Stimulated activated CD8-positive, alpha-beta memory T cell treated with anti-CD3 and anti-CD28 coated beads, Interleukin-7, amount 100 ng/mL, for 1 hour (primary cell): ENCODE results near the gene GNG13.
"Not testable (repeated sequence)": the region's sequence is repeated elsewhere in the genome, so short reads cannot be mapped to it uniquely, and the experiment has no call there.

ENCODE experiments used
- DNase-seq, 2 donors: peaks; one replicate each; pipeline ENCODE4 v3.0.0-alpha.2; 2020; ENCODE audit warnings: low read depth in 2 of 2

GNG13 gene

DNA sequence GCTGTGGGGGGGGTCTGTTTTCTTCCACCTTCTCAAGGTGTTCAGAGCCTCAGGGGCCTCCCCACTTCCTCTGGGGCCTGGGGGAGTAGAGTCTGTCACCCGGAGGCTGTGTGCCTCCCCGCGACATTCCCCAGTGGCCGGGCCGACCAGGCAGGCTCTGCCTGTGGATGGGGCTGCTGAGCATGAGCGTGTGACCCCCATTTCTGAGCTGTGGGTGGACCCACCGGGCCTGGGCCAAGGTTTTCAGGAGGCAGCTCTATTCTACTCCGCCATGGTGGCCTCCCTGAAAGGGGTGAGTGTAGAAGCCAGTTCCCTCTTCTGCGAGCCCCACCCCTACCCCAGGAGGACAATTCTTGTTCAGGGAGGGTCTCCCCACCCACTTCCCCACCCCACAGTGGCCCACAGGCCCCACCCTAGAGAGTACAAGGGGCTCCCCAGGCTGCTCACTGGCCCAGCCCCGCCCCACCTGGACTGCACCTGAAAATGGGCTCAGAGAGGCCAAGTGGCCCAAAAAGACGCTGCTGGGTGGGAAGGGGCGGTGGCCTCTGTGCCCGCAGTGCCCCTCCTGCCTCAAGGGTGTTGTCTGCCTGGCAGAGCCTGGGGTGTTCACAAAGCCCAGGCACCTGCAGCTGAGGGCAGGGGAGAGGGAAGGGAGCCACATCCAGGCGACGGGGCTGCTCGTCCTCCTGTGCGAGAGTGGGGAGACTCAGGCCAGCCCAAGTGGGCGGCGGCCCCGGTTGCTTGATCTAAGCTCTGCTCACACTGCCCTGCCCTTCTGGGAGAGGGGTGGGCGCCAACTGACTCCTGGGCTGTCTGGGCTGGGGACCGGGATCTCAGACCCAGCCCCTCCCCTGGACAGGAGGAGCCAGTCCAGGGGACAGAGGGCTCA is 38.7 kb downstream of the GNG13 start:
- DNase-seq: no peak

GRCh38 chr16:760545-761343 is 39.8 kb downstream of the GNG13 start, which contains the start of gene MSLN:
TSS of gene MSLN (plus strand) at chr16:760734. CDS start at chr16:762681, 1,947 bp downstream.
- DNase-seq: no peak

DNA sequence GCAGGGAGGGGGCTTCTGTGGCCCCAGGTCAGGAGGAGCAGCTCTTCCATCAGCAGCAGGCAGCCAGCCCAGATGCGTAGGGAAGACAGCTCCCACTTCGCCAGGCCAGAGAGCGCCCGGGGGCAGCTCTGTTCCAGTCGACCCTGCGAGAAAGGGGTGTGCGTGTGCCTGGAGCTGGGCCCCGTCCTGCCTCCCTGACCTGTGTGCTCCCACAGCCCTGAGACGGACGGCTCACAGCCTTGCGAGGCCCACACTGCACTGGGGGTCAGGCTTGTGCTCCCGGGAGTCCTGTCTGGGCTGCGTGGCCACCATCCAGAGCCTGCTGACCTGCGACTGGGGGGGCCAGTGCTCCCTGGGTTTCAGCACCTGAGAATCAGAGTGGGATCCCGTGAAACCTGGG is 40.5 kb downstream of the GNG13 start:
- no peak for DNase-seq

DNA sequence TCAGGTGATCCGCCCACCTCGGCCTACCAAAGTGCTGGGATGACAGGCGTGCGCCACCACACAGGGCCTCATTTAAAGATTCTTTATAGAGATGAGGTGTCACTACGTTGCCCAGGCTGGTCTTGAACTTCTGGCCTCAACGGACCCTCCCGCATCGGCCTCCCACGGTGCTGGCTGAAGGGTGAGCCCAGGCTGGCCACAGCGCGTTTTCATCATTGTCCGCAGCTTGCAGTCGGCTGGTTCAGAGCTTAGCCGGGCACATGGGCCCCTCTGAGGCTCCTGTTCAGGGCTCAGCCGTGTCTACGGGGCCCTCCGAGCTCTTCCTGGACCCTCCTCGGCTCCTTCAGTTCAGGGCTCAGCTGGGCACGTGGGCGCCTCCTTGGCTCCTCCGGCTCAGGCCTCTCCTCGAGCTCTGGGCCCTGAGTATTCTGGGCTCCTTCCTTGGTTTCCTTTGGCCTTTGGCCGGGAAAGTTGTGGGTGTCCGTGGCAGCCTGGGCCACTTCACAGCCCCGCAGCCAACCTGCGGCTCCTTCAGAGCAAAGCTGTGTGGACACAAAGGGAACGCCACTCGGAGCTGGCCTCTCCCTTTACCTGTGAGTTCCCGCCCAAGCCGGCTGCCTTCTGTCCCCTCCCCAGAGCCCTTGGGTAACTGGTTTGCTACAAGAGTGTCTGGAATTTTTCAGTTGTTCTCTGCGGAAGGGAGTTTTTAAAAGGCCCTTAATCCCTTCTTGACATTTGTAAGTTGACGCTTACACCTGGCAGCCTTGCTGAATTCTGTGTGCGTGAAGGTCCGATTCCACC is 41.2 kb downstream of the GNG13 start:
- no peak for DNase-seq

GRCh38 chr16:756428-756827 is 44.1 kb downstream of the GNG13 start:
- no peak for DNase-seq

DNA sequence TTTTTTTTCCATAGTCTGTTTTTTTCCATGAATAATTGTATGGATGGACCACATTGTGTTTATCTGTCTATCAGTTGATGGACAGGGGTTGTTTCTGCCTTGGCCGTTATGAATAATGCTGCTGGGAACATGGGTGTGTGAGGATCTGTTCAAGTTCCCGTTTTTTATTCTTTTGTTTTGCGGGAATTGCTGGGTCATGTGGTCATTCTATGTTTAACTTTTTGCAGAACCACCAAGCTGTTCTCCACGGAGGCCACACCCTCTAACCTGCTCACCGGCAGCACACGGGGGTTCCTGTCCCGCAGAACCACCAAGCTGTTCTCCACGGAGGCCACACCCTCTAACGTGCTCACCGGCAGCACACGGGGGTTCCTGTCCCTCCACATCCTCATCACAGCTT is 45.9 kb downstream of the GNG13 start:
- DNase-seq: no peak

- not testable (repeated sequence) for DNase-seq
These were observed 46.4 kb downstream of the GNG13 start for GRCh38 chr16:754121-754607.

GRCh38 chr16:752007-752312 is 48.6 kb downstream of the GNG13 start:
- no peak for DNase-seq

DNA sequence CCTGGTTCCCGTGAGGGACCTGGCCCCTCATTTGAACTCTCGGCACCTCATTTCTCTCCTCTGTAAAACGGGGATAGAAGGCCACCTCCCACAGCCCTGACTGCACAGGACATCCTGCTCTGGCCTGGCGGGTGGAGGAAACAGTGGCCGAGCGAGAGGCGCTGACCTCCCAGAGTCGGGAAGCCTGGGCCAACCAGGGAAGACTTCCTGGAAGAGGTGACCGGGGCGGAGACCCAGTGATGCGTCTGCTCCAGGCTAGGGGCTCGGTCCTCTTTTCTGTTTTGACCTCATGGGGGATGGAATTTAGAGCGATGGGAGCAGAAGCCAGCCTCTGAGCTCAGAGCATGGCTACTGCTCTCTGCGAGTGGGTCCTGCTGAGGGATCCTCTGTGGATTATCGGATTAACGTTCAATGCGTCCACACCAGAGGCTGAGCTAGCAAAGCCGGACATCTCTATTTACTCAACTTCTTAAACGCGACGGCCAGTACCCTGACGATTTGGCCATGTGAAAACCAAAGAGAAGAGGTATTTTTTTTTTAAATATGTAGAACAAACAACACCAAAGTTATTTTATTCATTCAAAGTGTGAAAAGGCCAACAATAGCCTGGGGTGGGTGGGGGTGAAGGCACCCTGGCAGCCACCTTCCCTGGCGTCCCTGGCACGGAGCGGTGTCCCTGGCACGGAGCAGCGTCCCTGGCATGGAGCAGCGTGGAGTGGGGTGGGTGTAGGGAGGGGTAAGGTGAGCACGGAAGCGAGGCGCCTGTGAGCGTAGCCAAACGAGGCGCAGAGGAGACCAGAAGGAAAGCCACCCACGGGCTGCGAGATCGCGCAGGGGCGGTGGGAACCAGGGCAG is 49.2 kb downstream of the GNG13 start:
- no peak for DNase-seq

DNA sequence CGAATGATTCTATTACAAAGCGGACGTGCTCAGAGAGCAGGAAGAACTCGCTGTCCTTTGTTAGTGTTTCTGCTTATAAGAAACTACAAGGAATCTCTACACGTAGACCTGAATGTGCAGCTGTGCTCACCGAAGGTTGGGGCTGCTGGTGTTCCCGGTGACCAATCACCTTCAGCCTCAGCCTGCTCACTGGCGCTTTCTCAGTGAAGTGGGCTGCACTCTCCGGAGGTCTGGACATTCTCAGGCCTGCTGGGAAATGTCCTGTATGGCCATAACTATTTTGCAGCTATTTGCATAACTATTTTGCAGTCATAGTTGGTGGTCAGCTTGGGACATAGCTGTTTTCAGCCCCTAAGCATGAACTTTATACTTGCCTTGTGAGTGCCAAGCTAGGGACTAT is 50.0 kb downstream of the GNG13 start:
- no peak for DNase-seq

DNA sequence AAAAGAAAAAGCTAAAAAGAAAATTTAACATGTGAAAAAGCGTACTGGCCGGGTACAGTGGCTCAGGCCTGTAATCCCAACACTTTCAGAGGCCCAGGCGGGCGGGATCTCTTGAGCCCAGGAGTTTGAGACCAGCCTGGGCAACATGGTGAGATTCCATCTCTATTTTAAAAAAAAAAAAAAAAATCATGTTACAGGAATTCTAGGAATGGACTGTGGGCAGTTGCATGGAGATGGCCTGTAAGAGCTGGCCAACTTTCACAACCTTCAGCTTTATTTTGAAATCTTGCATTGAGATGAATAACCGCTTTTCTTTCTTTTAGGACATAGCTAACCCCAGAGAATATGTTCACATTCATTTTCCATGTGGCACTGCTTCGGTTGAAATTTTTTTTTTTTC is 51.5 kb downstream of the GNG13 start:
- no peak for DNase-seq
